ENCODE results near the gene ZC3H4. TPM values are rescaled to one million over a fixed set of nuclear protein-coding genes. Genes with fewer than 3 reads are reported as not detected.

The ZC3H4 gene
- total RNA-seq, 1 experiment from 2014 or later: 42.7 TPM

- no peak overlapping the region for H3K27ac ChIP-seq (ENCODE audit: low read length)
- no peaks in the 10 kb centered on the region; the same call in 1 of the 2 replicates for H3K36me3 ChIP-seq (ENCODE audit: control insufficient read depth, insufficient read depth, low read length)
- TF ChIP-seq TCF7L2 (IDR thresholded peaks at IDR 0.05; ENCODE audit: low read depth, low read length) (no peak), POLR2AphosphoS5 (IDR thresholded peaks at IDR 0.05; ENCODE audit: low read depth, low read length) (no peak), SIN3A (IDR thresholded peaks at IDR 0.05; ENCODE audit: borderline replicate concordance, insufficient read depth, low read depth, low read length) (no peak), REST (IDR thresholded peaks at IDR 0.05; ENCODE audit: insufficient read depth in 1 of 2, low read depth in 2 of 2, low read length in 1 of 2) (no peak), CTCF (IDR thresholded peaks at IDR 0.05) (no peak)
- ChIA-PET CTCF (no interaction called here), POLR2A (no interaction called here)
- H3K4me3 ChIP-seq (ENCODE audit: low read depth in 2 of 2, low read length in 2 of 2): no peak overlapping the region
- no TSS peak for BruUV-seq (replicated peaks)
- DNase-seq (ENCODE audit: low read depth, low spot score) (no peak), ATAC-seq (no peak)
- H3K27me3 ChIP-seq (ENCODE audit: control insufficient read depth, insufficient read depth, low read length): no peaks in the 10 kb centered on the region
- in situ Hi-C loops (cut with HindIII; ENCODE audit: low pct_unique_long_range_greater_than_20kb, low sequenced_read_pairs): no loop called here
- no peaks in the 10 kb centered on the region for H3K9me3 ChIP-seq (ENCODE audit: control insufficient read depth, insufficient read depth, low read depth, low read length)
- intact Hi-C loops (cut with micrococcal nuclease; ENCODE audit: unreplicated experiment): no loop called here
- peaks cover 3% of the 10 kb centered on the region; the same call in 1 of the 2 replicates for H3K4me1 ChIP-seq (ENCODE audit: control insufficient read depth, insufficient read depth, low read length)
Measured at GRCh38 chr19:47096721-47097120, 16.9 kb downstream of the ZC3H4 start.

GRCh38 chr19:47096100-47096704, 17.4 kb downstream of the ZC3H4 start:
- Histone ChIP-seq H3K4me3 (ENCODE audit: low read depth in 2 of 2, low read length in 2 of 2) (no peak overlapping the region), H3K4me1 (ENCODE audit: control insufficient read depth, insufficient read depth, low read length) (peaks cover 3% of the 10 kb centered on the region; the same call in 1 of the 2 replicates), H3K9me3 (ENCODE audit: control insufficient read depth, insufficient read depth, low read depth, low read length) (no peaks in the 10 kb centered on the region), H3K36me3 (ENCODE audit: control insufficient read depth, insufficient read depth, low read length) (no peaks in the 10 kb centered on the region; the same call in 1 of the 2 replicates), H3K27ac (ENCODE audit: low read length) (no peak overlapping the region), H3K27me3 (ENCODE audit: control insufficient read depth, insufficient read depth, low read length) (no peaks in the 10 kb centered on the region)
- BruUV-seq (replicated peaks): no TSS peak
- TF ChIP-seq POLR2AphosphoS5 (IDR thresholded peaks at IDR 0.05; ENCODE audit: low read depth, low read length) (no peak), REST (IDR thresholded peaks at IDR 0.05; ENCODE audit: insufficient read depth in 1 of 2, low read depth in 2 of 2, low read length in 1 of 2) (no peak), TCF7L2 (IDR thresholded peaks at IDR 0.05; ENCODE audit: low read depth, low read length) (no peak), CTCF (IDR thresholded peaks at IDR 0.05) (no peak), SIN3A (IDR thresholded peaks at IDR 0.05; ENCODE audit: borderline replicate concordance, insufficient read depth, low read depth, low read length) (no peak)
- intact Hi-C loops (cut with micrococcal nuclease; ENCODE audit: unreplicated experiment) (no loop called here), in situ Hi-C loops (cut with HindIII; ENCODE audit: low pct_unique_long_range_greater_than_20kb, low sequenced_read_pairs) (no loop called here)
- ATAC-seq (no peak), DNase-seq (ENCODE audit: low read depth, low spot score) (no peak)
- POLR2A ChIA-PET: no interaction called here
- CTCF ChIA-PET: no interaction called here
